ENCODE results near the gene MED19. TPM values are rescaled to one million over a fixed set of nuclear protein-coding genes. Genes with fewer than 3 reads are reported as not detected.

MED19 gene
- total RNA-seq, 1 donor from 2014 or later: 13.1 TPM

Other genes with a start within 250 kb of the MED19 start
- 16.7 and 18.4 TPM in 2 replicates for gene SLC43A1, start 196.5 kb downstream of the MED19 start, total RNA-seq
- gene TIMM10, start 181.5 kb downstream of the MED19 start, total RNA-seq: 28.1 and 39.8 TPM in 2 replicates
- gene SMTNL1, start 174.6 kb downstream of the MED19 start, total RNA-seq: not detected in 2 replicates
- gene UBE2L6, start 144.5 kb downstream of the MED19 start, total RNA-seq: 37.4 and 41.5 TPM in 2 replicates
- gene SERPING1, start 114.5 kb downstream of the MED19 start, total RNA-seq: 0.19 and 0.85 TPM in 2 replicates
- 0.05 TPM in 1 of 2 replicates, not detected in the other for gene YPEL4, start 62.3 kb downstream of the MED19 start, total RNA-seq
- 24.6 and 26.5 TPM in 2 replicates for gene CLP1, start 54.5 kb downstream of the MED19 start, total RNA-seq
- gene ZDHHC5, start 44.1 kb downstream of the MED19 start, total RNA-seq: 34.0 and 55.9 TPM in 2 replicates
- 44.8 and 71.9 TPM in 2 replicates for gene TMX2, start 378 bp upstream of the MED19 start, total RNA-seq
- gene SELENOH, start 29.3 kb upstream of the MED19 start, total RNA-seq: 73.2 and 139 TPM in 2 replicates
- gene BTBD18, start 39.6 kb upstream of the MED19 start, total RNA-seq: not detected in 2 replicates
- gene CTNND1, start 49.6 kb upstream of the MED19 start, total RNA-seq: 298 and 352 TPM in 2 replicates